Neural cell (in vitro differentiated cells): ENCODE data around the gene SPOCD1. TPM values are rescaled to one million over a fixed set of nuclear protein-coding genes. Genes with fewer than 3 reads are reported as not detected.

Experiments used
- H2AFZ ChIP-seq: fragments of 200-600, 300-800 bp; sonication (generic), shearing (Covaris generic); 2 replicates; pipeline ENCODE4 v1.6.0; 2014; ENCODE audit warnings: low read depth, mild to moderate bottlenecking, antibody characterized with exemption, low read length, moderate library complexity
- H3F3A ChIP-seq: fragments of 200-600 bp; shearing (Covaris generic); 2 replicates; pipeline ENCODE4 v1.6.1; 2016; ENCODE audit warnings: mild to moderate bottlenecking, moderate library complexity, mixed read lengths, antibody characterized with exemption, low read length; ENCODE audit not compliant: insufficient read depth, poor library complexity, severe bottlenecking
- H3K27ac ChIP-seq: fragments of 200-600, 300-800 bp; sonication (generic), shearing (Covaris generic); 2 replicates; pipeline ENCODE4 v1.5.1; 2014; ENCODE audit warnings: mild to moderate bottlenecking, low read length, moderate library complexity
- H3K27me3 ChIP-seq: fragments of 300-800, 200-600 bp; sonication (generic), shearing (Covaris generic); 2 replicates; pipeline ENCODE4 v1.6.0; 2014; ENCODE audit warnings: mild to moderate bottlenecking, low read depth, low read length, moderate library complexity; ENCODE audit not compliant: insufficient read depth
- H3K36me3 ChIP-seq: fragments of 300-800, 200-600 bp; sonication (generic), shearing (Covaris generic); 2 replicates; pipeline ENCODE4 v1.5.1; 2014; ENCODE audit warnings: mild to moderate bottlenecking, antibody characterized with exemption, low read length, moderate library complexity; ENCODE audit not compliant: insufficient read depth
- H3K4me2 ChIP-seq: fragments of 300-800, 200-600 bp; sonication (generic), shearing (Covaris generic); 2 replicates; pipeline ENCODE4 v1.6.0; 2014; ENCODE audit warnings: mild to moderate bottlenecking, low read length
- H3K4me3 ChIP-seq: fragments of 300-800, 200-600 bp; sonication (generic), shearing (Covaris generic); 2 replicates; pipeline ENCODE4 v1.5.1; 2014; ENCODE audit warnings: mild to moderate bottlenecking, low read length, moderate library complexity
- H3K79me2 ChIP-seq: fragments of 200-600 bp; shearing (Covaris generic); replicated peaks from 2 replicates; pipeline ENCODE4 v1.6.0; 2014; ENCODE audit warnings: mild to moderate bottlenecking, low read length, moderate library complexity; ENCODE audit not compliant: insufficient read depth
- H3K9ac ChIP-seq: fragments of 300-800, 200-600 bp; sonication (generic), shearing (Covaris generic); 2 replicates; pipeline ENCODE4 v1.6.1; 2016; ENCODE audit warnings: mild to moderate bottlenecking, low read length, mixed read lengths
- H3K9me2 ChIP-seq: fragments of 200-600 bp; shearing (Covaris generic); 2 replicates; pipeline ENCODE4 v1.6.1; 2016; ENCODE audit warnings: mild to moderate bottlenecking, low read length, mixed read lengths; ENCODE audit not compliant: insufficient read depth
- H3K9me3 ChIP-seq: fragments of 200-600, 300-800 bp; sonication (generic), shearing (Covaris generic); 2 replicates; pipeline ENCODE4 v1.6.1; 2016; ENCODE audit warnings: mild to moderate bottlenecking, mixed run types, low read length, moderate library complexity, mixed read lengths
- H4K20me1 ChIP-seq: fragments of 200-600 bp; shearing (Covaris generic); 2 replicates; pipeline ENCODE4 v1.6.1; 2016; ENCODE audit warnings: mild to moderate bottlenecking, mixed run types; ENCODE audit not compliant: insufficient read depth
- EP300 ChIP-seq: fragments of 450-650 bp; conservative IDR thresholded peaks from 2 replicates; pipeline ENCODE4 v1.6.1; 2014; ENCODE audit warnings: antibody characterized with exemption, mild to moderate bottlenecking, moderate library complexity; ENCODE audit not compliant: poor library complexity, severe bottlenecking
- EZH2 ChIP-seq: fragments of 200-600, 300-800 bp; shearing (Covaris generic), sonication (generic); IDR thresholded peaks from 2 replicates; pipeline ENCODE4 v1.6.1; 2014; ENCODE audit warnings: antibody characterized with exemption, low read length, borderline replicate concordance, mild to moderate bottlenecking; ENCODE audit not compliant: insufficient read depth, poor library complexity, severe bottlenecking
- MXI1 ChIP-seq: fragments of 450-650 bp; conservative IDR thresholded peaks from 2 replicates; pipeline ENCODE4 v1.6.1; 2014; ENCODE audit warnings: antibody characterized with exemption, mild to moderate bottlenecking; ENCODE audit not compliant: poor library complexity, severe bottlenecking
- POLR2AphosphoS5 ChIP-seq: IDR thresholded peaks from 2 replicates; pipeline ENCODE4 v1.6.1; 2012
- RAD21 ChIP-seq: fragments of 450-650 bp; conservative IDR thresholded peaks from 2 replicates; pipeline ENCODE4 v1.6.1; 2014; ENCODE audit warnings: antibody characterized with exemption, mild to moderate bottlenecking, moderate library complexity
- REST ChIP-seq: IDR thresholded peaks from 2 replicates; pipeline ENCODE4 v1.6.1; 2012; ENCODE audit warnings: borderline replicate concordance
- SMC3 ChIP-seq: fragments of 450-650 bp; conservative IDR thresholded peaks from 2 replicates; pipeline ENCODE4 v1.6.1; 2014; ENCODE audit warnings: antibody characterized with exemption, mild to moderate bottlenecking, moderate library complexity; ENCODE audit not compliant: poor library complexity
- TAF1 ChIP-seq: IDR thresholded peaks from 2 replicates; pipeline ENCODE4 v1.6.1; 2012; ENCODE audit warnings: low read depth
- polyA plus RNA-seq: library from polyadenylated mRNA; depleted of rRNA; stranded (reverse); fragments of >200 nt; gene quantifications from 2 replicates; pipeline ENCODE4 v1.2.3, GENCODE V29; 2014
- TF ChIP-seq, protein P1 (sequence below): fragments of 450-650 bp; IDR thresholded peaks from 2 replicates; pipeline ENCODE4 v1.5.1; 2014; ENCODE audit warnings: antibody characterized with exemption, mild to moderate bottlenecking, moderate library complexity; ENCODE audit not compliant: poor library complexity, severe bottlenecking

Gene SPOCD1
- polyA plus RNA-seq, 1 donor from 2014 or later: not detected

DNA sequence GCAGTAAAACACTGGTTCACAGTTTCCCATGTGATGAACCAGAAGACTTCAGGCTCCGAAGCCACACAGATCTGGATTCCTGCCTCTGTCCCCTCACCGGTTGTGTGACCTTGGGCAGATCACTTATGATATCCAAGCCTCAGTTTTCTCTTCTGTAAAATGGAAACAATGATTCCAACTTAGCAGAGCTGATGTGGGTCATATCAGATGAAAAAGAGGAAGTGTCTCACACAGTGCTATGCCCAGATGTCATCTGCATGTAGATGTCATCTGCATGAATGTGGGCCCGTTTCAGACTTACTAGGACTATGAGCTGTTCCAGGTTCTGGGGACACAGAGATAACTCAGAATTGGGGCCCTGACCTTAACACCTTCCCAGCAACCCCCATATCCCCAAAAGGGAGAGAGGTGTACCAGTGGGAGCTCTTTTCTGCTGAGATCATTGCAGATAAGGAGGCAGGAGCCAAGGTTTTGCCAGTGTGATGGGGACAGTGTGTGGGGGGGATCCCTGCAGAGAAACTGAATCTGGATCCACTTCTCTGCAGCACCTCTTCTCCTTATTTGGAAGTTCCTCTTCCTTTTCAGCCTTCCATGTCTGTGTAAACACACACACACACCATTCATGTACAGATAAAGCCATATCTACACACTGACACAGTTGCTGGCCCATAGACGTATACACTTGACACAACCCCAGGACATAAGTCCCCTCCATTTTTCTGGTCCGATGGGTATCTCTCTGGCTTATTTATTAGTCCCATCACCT is 46.7 kb downstream of the SPOCD1 start:
- no peak overlapping the region for H3K4me3 ChIP-seq
- peaks cover 34% of the 10 kb centered on the region for H3K27me3 ChIP-seq
- H3K9ac ChIP-seq: no peak overlapping the region
- H2AFZ ChIP-seq: no peak overlapping the region
- no peaks in the 10 kb centered on the region for H3K36me3 ChIP-seq
- H3K4me2 ChIP-seq: no peak overlapping the region
- no peaks in the 10 kb centered on the region for H3K9me2 ChIP-seq
- H3F3A ChIP-seq: no peaks in the 10 kb centered on the region
- TF ChIP-seq EZH2 (no peak), POLR2AphosphoS5 (no peak)
- no peaks in the 10 kb centered on the region for H3K9me3 ChIP-seq
- H3K27ac ChIP-seq: no peak overlapping the region
- no peaks in the 10 kb centered on the region for H4K20me1 ChIP-seq
- H3K79me2 ChIP-seq: no peaks in the 10 kb centered on the region

GRCh38 chr1:31768407-31768907 is 47.4 kb downstream of the SPOCD1 start:
- H3K4me3 ChIP-seq: no peak overlapping the region
- no peak overlapping the region for H3K4me2 ChIP-seq
- H4K20me1 ChIP-seq: no peaks in the 10 kb centered on the region
- H3K9me3 ChIP-seq: no peaks in the 10 kb centered on the region
- no peaks in the 10 kb centered on the region for H3F3A ChIP-seq
- no peaks in the 10 kb centered on the region for H3K36me3 ChIP-seq
- no peak overlapping the region for H2AFZ ChIP-seq
- no peaks in the 10 kb centered on the region for H3K9me2 ChIP-seq
- no peaks in the 10 kb centered on the region for H3K79me2 ChIP-seq
- TF ChIP-seq TAF1: no peak
- no peak for TF ChIP-seq SMC3
- no peak for TF ChIP-seq POLR2AphosphoS5
- no peak for TF ChIP-seq MXI1
- TF ChIP-seq REST: no peak
- no peak for TF ChIP-seq RAD21
- TF ChIP-seq EZH2: no peak
- no peak for TF ChIP-seq EP300
- TF ChIP-seq, protein P1, sequence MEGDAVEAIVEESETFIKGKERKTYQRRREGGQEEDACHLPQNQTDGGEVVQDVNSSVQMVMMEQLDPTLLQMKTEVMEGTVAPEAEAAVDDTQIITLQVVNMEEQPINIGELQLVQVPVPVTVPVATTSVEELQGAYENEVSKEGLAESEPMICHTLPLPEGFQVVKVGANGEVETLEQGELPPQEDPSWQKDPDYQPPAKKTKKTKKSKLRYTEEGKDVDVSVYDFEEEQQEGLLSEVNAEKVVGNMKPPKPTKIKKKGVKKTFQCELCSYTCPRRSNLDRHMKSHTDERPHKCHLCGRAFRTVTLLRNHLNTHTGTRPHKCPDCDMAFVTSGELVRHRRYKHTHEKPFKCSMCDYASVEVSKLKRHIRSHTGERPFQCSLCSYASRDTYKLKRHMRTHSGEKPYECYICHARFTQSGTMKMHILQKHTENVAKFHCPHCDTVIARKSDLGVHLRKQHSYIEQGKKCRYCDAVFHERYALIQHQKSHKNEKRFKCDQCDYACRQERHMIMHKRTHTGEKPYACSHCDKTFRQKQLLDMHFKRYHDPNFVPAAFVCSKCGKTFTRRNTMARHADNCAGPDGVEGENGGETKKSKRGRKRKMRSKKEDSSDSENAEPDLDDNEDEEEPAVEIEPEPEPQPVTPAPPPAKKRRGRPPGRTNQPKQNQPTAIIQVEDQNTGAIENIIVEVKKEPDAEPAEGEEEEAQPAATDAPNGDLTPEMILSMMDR: no peak
- H3K9ac ChIP-seq: no peak overlapping the region
- peaks cover 27% of the 10 kb centered on the region for H3K27me3 ChIP-seq
- H3K27ac ChIP-seq: no peak overlapping the region
